Right atrium auricular region (tissue), 2 donors: ENCODE results near the gene CHP2. TPM values are rescaled to one million over a fixed set of nuclear protein-coding genes. Genes with fewer than 3 reads are reported as not detected.

Source experiments
- DNase-seq: peaks from one replicate; pipeline ENCODE4 v3.0.0-alpha.2; 2019; ENCODE audit warnings: low spot score
- H3K27ac ChIP-seq, 2 donors: fragments of 200-600 bp; sonication (generic); 1 replicate in 1 of 2; 2 replicates in 1 of 2; pipeline ENCODE4 v1.5.1; 2016 to 2019
- H3K27me3 ChIP-seq, 2 donors: fragments of 200-600 bp; sonication (generic); one replicate each; pipeline versions ENCODE4 v1.5.1 to v1.6.0; 2017 to 2019
- H3K36me3 ChIP-seq: fragments of 200-600 bp; sonication (generic); one replicate; pipeline ENCODE4 v1.5.1; 2016
- H3K4me1 ChIP-seq, 2 donors: fragments of 200-600 bp; sonication (generic); one replicate each; pipeline versions ENCODE4 v1.5.1 to v1.6.0; 2017 to 2019
- H3K4me3 ChIP-seq, 2 donors: fragments of 200-600 bp; sonication (generic); 1 replicate in 1 of 2; 2 replicates in 1 of 2; pipeline ENCODE4 v1.5.1; 2017 to 2019; ENCODE audit warnings: mild to moderate bottlenecking in 1 of 2, moderate library complexity in 1 of 2
- H3K9me3 ChIP-seq, 2 donors: fragments of 200-600 bp; sonication (generic); one replicate each; pipeline ENCODE4 v1.5.1; 2019
- CTCF ChIP-seq, 2 donors: fragments of 200-600 bp; sonication (generic); IDR thresholded peaks; one replicate each; pipeline ENCODE4 v1.5.1; 2019; ENCODE audit warnings: antibody characterized with exemption in 2 of 2
- total RNA-seq, 2 donors: library from RNA; depleted of rRNA; stranded (reverse); fragments of >200 nt; gene quantifications; one replicate each; pipeline ENCODE4 v1.1.0, GENCODE V29; 2016

CHP2 gene
- total RNA-seq, 2 donors from 2014 or later, result not detected

GRCh38 chr16:23768581-23768980 lies 13.8 kb downstream of the CHP2 start:
- H3K27ac ChIP-seq, result no peak overlapping the region
- H3K4me1 ChIP-seq, result no peaks in the 10 kb centered on the region
- H3K36me3 ChIP-seq, result no peaks in the 10 kb centered on the region
- TF ChIP-seq CTCF (IDR thresholded peaks at IDR 0.05), result no peak
- H3K4me3 ChIP-seq, result no peak overlapping the region
- peaks cover 0 to 4% of the 10 kb centered on the region in 2 donors for H3K9me3 ChIP-seq
- no peaks in the 10 kb centered on the region for H3K27me3 ChIP-seq
- no peak for DNase-seq

- Histone ChIP-seq H3K9me3 (peaks cover 0 to 3% of the 10 kb centered on the region in 2 donors), H3K27ac (no peak overlapping the region), H3K4me1 (no peaks in the 10 kb centered on the region), H3K36me3 (no peaks in the 10 kb centered on the region), H3K4me3 (no peak overlapping the region), H3K27me3 (no peaks in the 10 kb centered on the region)
- TF ChIP-seq CTCF (IDR thresholded peaks at IDR 0.05), result no peak
- DNase-seq, result no peak
Measured at GRCh38 chr16:23771027-23771426, 16.2 kb downstream of the CHP2 start.

GRCh38 chr16:23771642-23772041 lies 16.8 kb downstream of the CHP2 start:
- Histone ChIP-seq H3K4me1 (no peaks in the 10 kb centered on the region), H3K36me3 (no peaks in the 10 kb centered on the region), H3K27ac (no peak overlapping the region), H3K27me3 (no peaks in the 10 kb centered on the region), H3K4me3 (no peak overlapping the region), H3K9me3 (no peaks in the 10 kb centered on the region)
- no peak for TF ChIP-seq CTCF (IDR thresholded peaks at IDR 0.05)
- no peak for DNase-seq

GRCh38 chr16:23773339-23773738 lies 18.5 kb downstream of the CHP2 start:
- no peak for TF ChIP-seq CTCF (IDR thresholded peaks at IDR 0.05)
- H3K36me3 ChIP-seq, result no peaks in the 10 kb centered on the region
- H3K4me1 ChIP-seq, result no peaks in the 10 kb centered on the region
- no peaks in the 10 kb centered on the region for H3K9me3 ChIP-seq
- no peak for DNase-seq
- no peak overlapping the region for H3K27ac ChIP-seq
- no peak overlapping the region for H3K4me3 ChIP-seq
- H3K27me3 ChIP-seq, result no peaks in the 10 kb centered on the region

- H3K27me3 ChIP-seq, result no peaks in the 10 kb centered on the region
- H3K27ac ChIP-seq, result no peak overlapping the region
- H3K9me3 ChIP-seq, result no peaks in the 10 kb centered on the region
- no peaks in the 10 kb centered on the region for H3K36me3 ChIP-seq
- DNase-seq, result no peak
- H3K4me1 ChIP-seq, result no peaks in the 10 kb centered on the region
- H3K4me3 ChIP-seq, result no peak overlapping the region
- TF ChIP-seq CTCF (IDR thresholded peaks at IDR 0.05), result no peak
Measured at GRCh38 chr16:23781176-23781575, 26.4 kb downstream of the CHP2 start.

GRCh38 chr16:23784811-23785447 lies 30.1 kb downstream of the CHP2 start:
- no peak for DNase-seq
- H3K4me3 ChIP-seq, result no peak overlapping the region
- H3K27ac ChIP-seq, result no peak overlapping the region
- TF ChIP-seq CTCF (IDR thresholded peaks at IDR 0.05), result no peak
- H3K36me3 ChIP-seq, result no peaks in the 10 kb centered on the region
- H3K27me3 ChIP-seq, result no peaks in the 10 kb centered on the region
- no peaks in the 10 kb centered on the region for H3K4me1 ChIP-seq
- no peaks in the 10 kb centered on the region for H3K9me3 ChIP-seq
